MCF 10A (cell line): Measurements from ENCODE around the gene CCDC9B. TPM values are rescaled to one million over a fixed set of nuclear protein-coding genes. Genes with fewer than 3 reads are reported as not detected.

Experiments used
- BruUV-seq: library from RNA; stranded (reverse); fragments of 400-500 nt; replicated peaks from 2 replicates; lab custom pipeline; 2021; lab: Mats Ljungman, UMichigan
- CTCF ChIA-PET: fragments of 300-600 bp; sonication (Branson Sonifier 250); formaldehyde crosslinking; extraction: SDS; loops from one replicate; lab custom pipeline; 2021; ENCODE audit warnings: antibody characterized with exemption, inconsistent platforms; lab: Yijun Ruan, JAX
- POLR2A ChIA-PET: fragments of 300-600, 350-650 bp; sonication (Branson Sonifier 250); formaldehyde crosslinking; extraction: SDS; loops from one replicate; lab custom pipeline; 2020; ENCODE audit warnings: antibody characterized with exemption, inconsistent platforms; lab: Yijun Ruan, JAX
- DNase-seq: peaks from one replicate; pipeline ENCODE4 v3.0.0-alpha.2; 2018; ENCODE audit not compliant: unreplicated experiment
- H3K27ac Mint-ChIP-seq: one replicate; pipeline ENCODE4 v1.8.0; 2022; ENCODE audit warnings: mild to moderate bottlenecking, low read depth, mixed read lengths; ENCODE audit not compliant: unreplicated experiment
- H3K27me3 Mint-ChIP-seq: one replicate; pipeline ENCODE4 v1.8.0; 2022; ENCODE audit warnings: mixed read lengths; ENCODE audit not compliant: insufficient read depth, unreplicated experiment
- H3K36me3 Mint-ChIP-seq: one replicate; pipeline ENCODE4 v1.8.0; 2022; ENCODE audit warnings: mild to moderate bottlenecking, moderate library complexity, mixed read lengths; ENCODE audit not compliant: insufficient read depth, unreplicated experiment
- H3K4me1 Mint-ChIP-seq: one replicate; pipeline ENCODE4 v1.8.0; 2022; ENCODE audit warnings: mixed read lengths; ENCODE audit not compliant: insufficient read depth, unreplicated experiment
- H3K4me3 Mint-ChIP-seq: one replicate; pipeline ENCODE4 v1.8.0; 2022; ENCODE audit warnings: mild to moderate bottlenecking, moderate library complexity, mixed read lengths; ENCODE audit not compliant: unreplicated experiment
- H3K9me3 Mint-ChIP-seq: one replicate; pipeline ENCODE4 v1.8.0; 2022; ENCODE audit warnings: mixed read lengths; ENCODE audit not compliant: unreplicated experiment
- CTCF ChIP-seq: fragments of 200-600 bp; IDR thresholded peaks from one replicate; pipeline ENCODE4 v1.8.0; 2022; ENCODE audit warnings: antibody characterized with exemption, mild to moderate bottlenecking; ENCODE audit not compliant: unreplicated experiment
- intact Hi-C: fragments of 100-400 bp; cut with micrococcal nuclease; formaldehyde crosslinking; loops from 2 replicates; pipeline ENCODE4 v1.14.1; 2022
- total RNA-seq: library from RNA; stranded (reverse); gene quantifications from 2 replicates; pipeline ENCODE4 v1.2.3, GENCODE V29; 2022

Gene CCDC9B
- total RNA-seq, 1 experiment from 2014 or later = 36.0 TPM

- no peak for TF ChIP-seq CTCF
- peak overlapping the region; percentile 19 for H3K27ac Mint-ChIP-seq
- ChIA-PET CTCF (interaction anchor here (0.6 to 1.4 kb wide), 6 partner anchors 19 to 77 kb away, joined by 3 to 5 read pairs (median 3); no protein-coding TSS in a partner anchor), POLR2A (interaction anchor here (4.9 kb wide), 1 partner anchor 19 kb away, joined by 38 read pairs; the partner anchor contains the start of gene IVD)
- H3K27me3 Mint-ChIP-seq = no peaks in the 10 kb centered on the region
- no TSS peak for BruUV-seq
- no peak for DNase-seq
- H3K4me1 Mint-ChIP-seq = peaks cover 25% of the 10 kb centered on the region
- no peak overlapping the region for H3K4me3 Mint-ChIP-seq
- no peaks in the 10 kb centered on the region for H3K9me3 Mint-ChIP-seq
- peaks cover 41% of the 10 kb centered on the region for H3K36me3 Mint-ChIP-seq
- intact Hi-C loops = no loop called here
These were observed 45.7 kb upstream of the CCDC9B start for GRCh38 chr15:40386480-40386879.

GRCh38 chr15:40382580-40383456 is 42.1 kb upstream of the CCDC9B start, which contains the start of gene KNSTRN:
Gene KNSTRN, plus strand, starts transcription at chr15:40382721. Its CDS starts 115 bp downstream, at chr15:40382836.
- intact Hi-C loops = no loop called here
- DNase-seq = peak; percentile 95
- POLR2A ChIA-PET = interaction anchor here (0.6 to 3.1 kb wide), 9 partner anchors 15 to 324 kb away, joined by 3 to 31 read pairs (median 3); partner anchors contain the start of genes CCDC9B and IVD
- Mint-ChIP-seq H3K9me3 (no peaks in the 10 kb centered on the region), H3K4me1 (peaks cover 25% of the 10 kb centered on the region), H3K36me3 (peaks cover 11% of the 10 kb centered on the region), H3K27me3 (no peaks in the 10 kb centered on the region), H3K4me3 (peak within 1 kb of the TSS; percentile 97), H3K27ac (peak within 1 kb of the TSS; percentile 89)
- TSS peak; percentile 69 for BruUV-seq
- no peak for TF ChIP-seq CTCF
- CTCF ChIA-PET = interaction anchor here (0.6 to 3.5 kb wide), 6 partner anchors 11 to 313 kb away, joined by 3 to 25 read pairs (median 4); no protein-coding TSS in a partner anchor

GRCh38 chr15:40381818-40382529 is 41.2 kb upstream of the CCDC9B start:
- ChIA-PET CTCF (interaction anchor here (0.6 to 3.5 kb wide), 5 partner anchors 13 to 312 kb away, joined by 3 to 25 read pairs (median 4); no protein-coding TSS in a partner anchor), POLR2A (interaction anchor here (0.6 to 3.1 kb wide), 8 partner anchors 14 to 1028 kb away, joined by 3 to 31 read pairs (median 3); partner anchors contain the start of genes CCDC9B and IVD)
- no TSS peak for BruUV-seq
- TF ChIP-seq CTCF = no peak
- Mint-ChIP-seq H3K4me1 (peaks cover 25% of the 10 kb centered on the region), H3K36me3 (peaks cover 6% of the 10 kb centered on the region), H3K27ac (peak overlapping the region; percentile 89), H3K4me3 (no peak overlapping the region), H3K9me3 (no peaks in the 10 kb centered on the region), H3K27me3 (no peaks in the 10 kb centered on the region)
- no peak for DNase-seq
- intact Hi-C loops = no loop called here
